GM19324 (cell line): Measurements from ENCODE around the gene RSPH6A.

Experiments
- ATAC-seq: cut with Tn5 transposase; IDR thresholded peaks from one replicate; pipeline ENCODE4 v1.9.1; 2021; ENCODE audit warnings: mild to moderate bottlenecking, moderate library complexity; ENCODE audit not compliant: unreplicated experiment, low FRiP score

The RSPH6A gene

GRCh38 chr19:45825917-45826893 is 11.1 kb upstream of the RSPH6A start:
- no peak for ATAC-seq

GRCh38 chr19:45825263-45825605 is 10.1 kb upstream of the RSPH6A start:
- ATAC-seq = no peak

GRCh38 chr19:45824531-45825262 is 9.6 kb upstream of the RSPH6A start:
- ATAC-seq = no peak

- ATAC-seq = no peak
Observed at GRCh38 chr19:45824041-45824471, 8.9 kb upstream of the RSPH6A start.

GRCh38 chr19:45823182-45823581 is 8.1 kb upstream of the RSPH6A start:
- ATAC-seq = no peak

- ATAC-seq = no peak
Observed at GRCh38 chr19:45822716-45823115, 7.6 kb upstream of the RSPH6A start.

- no peak for ATAC-seq
Observed at GRCh38 chr19:45821570-45821969, 6.5 kb upstream of the RSPH6A start.

GRCh38 chr19:45821103-45821521 is 6.0 kb upstream of the RSPH6A start:
- ATAC-seq = no peak

- no peak for ATAC-seq
Observed at GRCh38 chr19:45820413-45821102, 5.5 kb upstream of the RSPH6A start.

- no peak for ATAC-seq
Observed at GRCh38 chr19:45819769-45820168, 4.7 kb upstream of the RSPH6A start.

- peak; percentile 11 for ATAC-seq
Observed at GRCh38 chr19:45817725-45818301, 2.7 kb upstream of the RSPH6A start.

- peak; percentile 84 for ATAC-seq
Observed at GRCh38 chr19:45817010-45817724, 2.1 kb upstream of the RSPH6A start.

GRCh38 chr19:45816236-45817009 is 1.3 kb upstream of the RSPH6A start:
- ATAC-seq = no peak

- no peak for ATAC-seq
Observed at GRCh38 chr19:45815481-45816216, 541 bp upstream of the RSPH6A start.

- ATAC-seq = no peak
Observed at GRCh38 chr19:45814166-45814780, 835 bp downstream of the RSPH6A start.

- no peak for ATAC-seq
Observed at GRCh38 chr19:45812297-45812696, 2.8 kb downstream of the RSPH6A start.

GRCh38 chr19:45809643-45810159 is 5.4 kb downstream of the RSPH6A start:
- ATAC-seq = no peak

GRCh38 chr19:45805719-45806118 is 9.4 kb downstream of the RSPH6A start:
- ATAC-seq = no peak
